ENCODE results near the gene CABS1.

DNA sequence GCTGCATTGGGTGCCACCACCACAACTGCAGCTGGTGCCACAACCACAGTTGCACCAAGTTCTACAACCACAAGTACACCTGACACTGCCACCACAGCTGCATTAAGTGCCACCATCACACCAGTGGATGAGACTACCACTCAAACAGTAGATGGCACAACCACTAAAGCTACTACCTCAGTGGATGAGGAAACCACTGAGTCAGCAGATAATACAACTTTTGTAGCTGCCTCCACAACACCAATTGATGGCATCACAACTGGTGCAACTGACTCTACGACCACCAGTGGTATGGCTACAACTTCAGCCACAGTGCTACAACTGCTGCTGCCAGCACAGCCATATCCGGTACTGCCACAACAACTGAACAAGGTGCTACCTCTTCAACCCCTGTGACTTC is 35.1 kb upstream of the CABS1 start:
- TF ChIP-seq POLR2A (IDR thresholded peaks at IDR 0.05) (no peak), EP300 (IDR thresholded peaks at IDR 0.05) (no peak), POLR2AphosphoS5 (IDR thresholded peaks at IDR 0.05) (no peak)
- TF ChIP-seq, protein P1, sequence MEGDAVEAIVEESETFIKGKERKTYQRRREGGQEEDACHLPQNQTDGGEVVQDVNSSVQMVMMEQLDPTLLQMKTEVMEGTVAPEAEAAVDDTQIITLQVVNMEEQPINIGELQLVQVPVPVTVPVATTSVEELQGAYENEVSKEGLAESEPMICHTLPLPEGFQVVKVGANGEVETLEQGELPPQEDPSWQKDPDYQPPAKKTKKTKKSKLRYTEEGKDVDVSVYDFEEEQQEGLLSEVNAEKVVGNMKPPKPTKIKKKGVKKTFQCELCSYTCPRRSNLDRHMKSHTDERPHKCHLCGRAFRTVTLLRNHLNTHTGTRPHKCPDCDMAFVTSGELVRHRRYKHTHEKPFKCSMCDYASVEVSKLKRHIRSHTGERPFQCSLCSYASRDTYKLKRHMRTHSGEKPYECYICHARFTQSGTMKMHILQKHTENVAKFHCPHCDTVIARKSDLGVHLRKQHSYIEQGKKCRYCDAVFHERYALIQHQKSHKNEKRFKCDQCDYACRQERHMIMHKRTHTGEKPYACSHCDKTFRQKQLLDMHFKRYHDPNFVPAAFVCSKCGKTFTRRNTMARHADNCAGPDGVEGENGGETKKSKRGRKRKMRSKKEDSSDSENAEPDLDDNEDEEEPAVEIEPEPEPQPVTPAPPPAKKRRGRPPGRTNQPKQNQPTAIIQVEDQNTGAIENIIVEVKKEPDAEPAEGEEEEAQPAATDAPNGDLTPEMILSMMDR (IDR thresholded peaks at IDR 0.05), result no peak

Measured in sigmoid colon (tissue), 4 donors.